Endothelial cell of umbilical vein (primary cell): ENCODE measurements around the gene UBASH3A. TPM values are rescaled to one million over a fixed set of nuclear protein-coding genes. Genes with fewer than 3 reads are reported as not detected.

Experiments
- BruUV-seq: library from RNA; stranded (reverse); fragments of 400-500 nt; replicated peaks from 2 replicates; lab custom pipeline; 2021; lab: Mats Ljungman, UMichigan
- CTCF ChIA-PET: fragments of 300-600, 350-600 bp; sonication (Branson Sonifier 250); formaldehyde crosslinking; loops from one replicate; lab custom pipeline; 2021; ENCODE audit warnings: antibody characterized with exemption, inconsistent platforms; lab: Charles Lee
- POLR2A ChIA-PET: fragments of 300-600, 350-600 bp; sonication (Branson Sonifier 250); formaldehyde crosslinking; loops from one replicate; lab custom pipeline; 2021; ENCODE audit warnings: antibody characterized with exemption, inconsistent platforms; lab: Charles Lee
- DNase-seq: peaks from one replicate; pipeline ENCODE4 v3.0.0-alpha.2; 2011; ENCODE audit warnings: low read depth, low spot score
- FAIRE-seq: peaks from 2 replicates; lab custom pipeline; 2011; peaks lifted over from hg19 to GRCh38; lab: Jason Lieb, UNC
- H2AFZ ChIP-seq: 2 replicates; pipeline ENCODE4 v1.6.0; 2012; ENCODE audit warnings: low read depth, low read length, control low read depth, inconsistent platforms
- H3K27ac ChIP-seq: 2 replicates; pipeline ENCODE4 v1.5.1; 2011; ENCODE audit warnings: low read depth, mild to moderate bottlenecking, control low read depth, low read length, moderate library complexity; ENCODE audit not compliant: insufficient read depth
- H3K27me3 ChIP-seq, 2 experiments: 2 replicates each; pipeline versions ENCODE4 v1.6.0 to v1.6.1; 2011; ENCODE audit warnings: low read length in 2 of 2, mixed read lengths in 1 of 2; ENCODE audit not compliant: control insufficient read depth in 2 of 2, insufficient read depth in 2 of 2
- H3K36me3 ChIP-seq, 2 experiments: 2 replicates in 1 of 2; 3 replicates in 1 of 2; pipeline ENCODE4 v1.5.1; 2011; ENCODE audit warnings: low read length in 2 of 2, mild to moderate bottlenecking in 1 of 2, moderate library complexity in 1 of 2; ENCODE audit not compliant: control insufficient read depth in 2 of 2, insufficient read depth in 2 of 2; ENCODE audit errors: extremely low read depth in 1 of 2
- H3K4me1 ChIP-seq: 3 replicates; pipeline ENCODE4 v1.5.1; 2011; ENCODE audit warnings: mild to moderate bottlenecking, low read length; ENCODE audit not compliant: control insufficient read depth, insufficient read depth; ENCODE audit errors: extremely low read depth
- H3K4me2 ChIP-seq: 2 replicates; pipeline ENCODE4 v1.6.1; 2011; ENCODE audit warnings: low read length, control low read depth, mixed read lengths; ENCODE audit not compliant: insufficient read depth
- H3K4me3 ChIP-seq, 3 experiments: fragments of 200-600 bp in 1 of 3; sonication (generic), shearing (Covaris generic) in 1 of 3; replicated peaks in 1 of 3; 2 replicates each; pipeline ENCODE4 v1.5.1; 2011 to 2016; ENCODE audit warnings: control low read depth in 3 of 3, low read length in 3 of 3, mild to moderate bottlenecking in 2 of 3, inconsistent platforms in 1 of 3, low read depth in 1 of 3, moderate library complexity in 1 of 3; ENCODE audit not compliant: insufficient read depth in 1 of 3
- H3K79me2 ChIP-seq: 2 replicates; pipeline ENCODE4 v1.6.0; 2012; ENCODE audit warnings: low read length, inconsistent platforms; ENCODE audit not compliant: control insufficient read depth, insufficient read depth
- H3K9ac ChIP-seq: replicated peaks from 2 replicates; pipeline ENCODE3; 2011; ENCODE audit warnings: low read length, control low read depth; ENCODE audit not compliant: insufficient read depth; ENCODE audit errors: extremely low read depth
- H3K9me1 ChIP-seq: replicated peaks from 3 replicates; pipeline ENCODE4 v1.6.0; 2011; ENCODE audit warnings: mild to moderate bottlenecking, low read length; ENCODE audit not compliant: control insufficient read depth, insufficient read depth; ENCODE audit errors: extremely low read depth
- H3K9me3 ChIP-seq: replicated peaks from 2 replicates; pipeline ENCODE4 v1.5.1; 2012; ENCODE audit warnings: low read length, inconsistent platforms; ENCODE audit not compliant: control insufficient read depth, insufficient read depth
- H4K20me1 ChIP-seq: replicated peaks from 2 replicates; pipeline ENCODE3; 2011; ENCODE audit warnings: mild to moderate bottlenecking, low read length; ENCODE audit not compliant: control insufficient read depth, insufficient read depth; ENCODE audit errors: extremely low read depth
- EZH2 ChIP-seq: IDR thresholded peaks from 2 replicates; pipeline ENCODE4 v1.6.1; 2012; ENCODE audit warnings: borderline replicate concordance, low read depth, mild to moderate bottlenecking, moderate library complexity, low read length, inconsistent platforms; ENCODE audit not compliant: severe bottlenecking
- FOS ChIP-seq: IDR thresholded peaks from 2 replicates; pipeline ENCODE4 v1.6.1; 2011; ENCODE audit warnings: mild to moderate bottlenecking, low read length, moderate library complexity, borderline replicate concordance; ENCODE audit not compliant: insufficient read depth
- GATA2 ChIP-seq: IDR thresholded peaks from 2 replicates; pipeline ENCODE4 v1.7.0; 2011; ENCODE audit warnings: low read depth, mild to moderate bottlenecking, moderate library complexity, mixed read lengths, low read length; ENCODE audit not compliant: insufficient read length, insufficient read depth
- JUN ChIP-seq: IDR thresholded peaks from 2 replicates; pipeline ENCODE4 v1.6.1; 2011; ENCODE audit warnings: borderline replicate concordance, low read depth; ENCODE audit not compliant: insufficient read length, insufficient read depth
- MYC ChIP-seq: IDR thresholded peaks from one replicate; pipeline ENCODE4 v1.6.1; 2011; ENCODE audit warnings: mild to moderate bottlenecking, low read depth, low read length
- POLR2A ChIP-seq: IDR thresholded peaks from 2 replicates; pipeline ENCODE4 v1.6.1; 2012; ENCODE audit warnings: low read depth, mild to moderate bottlenecking, control low read depth, low read length
- POLR2AphosphoS5 ChIP-seq: IDR thresholded peaks from 2 replicates; pipeline ENCODE4 v1.6.1; 2012; ENCODE audit warnings: low read depth, mild to moderate bottlenecking, control low read depth, low read length, moderate library complexity; ENCODE audit not compliant: insufficient read depth
- dilution Hi-C: fragments of 300-500 bp; cut with MboI; formaldehyde crosslinking; loops from one replicate; pipeline ENCODE4 v1.15.0; 2019; ENCODE audit warnings: low sequenced_read_pairs; ENCODE audit not compliant: extremely low pct_ligation_motif_present
- intact Hi-C: fragments of 100-400 bp; cut with micrococcal nuclease; formaldehyde crosslinking; loops from one replicate; pipeline ENCODE4 v1.10.0; 2022
- polyA plus RNA-seq, 4 experiments: library from polyadenylated mRNA; depleted of rRNA in 3 of 4; stranded (reverse) in 3 of 4; unstranded in 1 of 4; fragments of >200 nt; gene quantifications; 2 replicates each; pipeline versions ENCODE4 v1.2.1 to v1.2.3, GENCODE V29; 2011 to 2012; ENCODE audit warnings: missing spikeins in 1 of 4
- total RNA-seq: library from RNA; stranded (reverse); gene quantifications from 2 replicates; pipeline ENCODE4 v1.2.3, GENCODE V29; 2021
- TF ChIP-seq, protein P1 (sequence below): IDR thresholded peaks from 2 replicates; pipeline ENCODE4 v1.6.1; 2011; ENCODE audit not compliant: insufficient read depth, insufficient read length
- TF ChIP-seq, protein P2 (sequence below), 2 donors: IDR thresholded peaks; 1 replicate in 1 of 2; 2 replicates in 1 of 2; pipeline ENCODE4 v1.5.1; 2011; ENCODE audit warnings: low read length in 2 of 2, mild to moderate bottlenecking in 2 of 2, moderate library complexity in 2 of 2, control low read depth in 1 of 2, inconsistent platforms in 1 of 2, low read depth in 1 of 2; ENCODE audit not compliant: insufficient read depth in 1 of 2; ENCODE audit errors: extremely low read depth in 1 of 2

Gene UBASH3A
- total and polyA plus RNA-seq, 2 donors (not counting 3 experiments of a cell fraction or from before 2014, with no cell fraction given), result not detected

DNA sequence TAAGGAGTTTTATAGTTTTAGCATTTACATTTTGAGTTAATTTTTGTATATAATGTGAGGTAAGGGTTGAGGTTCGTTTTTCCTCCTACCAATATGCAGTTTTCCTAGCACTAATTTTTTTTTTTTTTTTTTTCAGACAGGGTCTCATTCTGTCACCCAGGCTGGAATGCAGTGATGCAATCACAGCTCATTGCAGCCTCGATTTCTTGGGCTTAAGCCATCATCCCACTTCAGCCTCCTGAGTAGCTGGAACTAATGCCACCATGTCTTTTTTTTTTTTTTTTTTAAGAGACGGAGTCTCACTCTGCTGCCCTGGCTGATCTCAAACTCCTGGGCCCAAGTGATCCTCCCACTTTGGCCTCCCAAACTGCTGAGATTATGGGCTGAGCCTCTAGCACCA is 2.5 kb upstream of the UBASH3A start:
- no peaks in the 10 kb centered on the region for H3K79me2 ChIP-seq
- H3K9me1 ChIP-seq, result no peaks in the 10 kb centered on the region
- dilution Hi-C loops, result no loop called here
- no peak for DNase-seq
- no peaks in the 10 kb centered on the region for H3K36me3 ChIP-seq
- H3K4me2 ChIP-seq, result no peak overlapping the region
- H3K4me1 ChIP-seq, result no peaks in the 10 kb centered on the region
- no peak overlapping the region for H2AFZ ChIP-seq
- intact Hi-C loops, result no loop called here
- no peak for FAIRE-seq
- H4K20me1 ChIP-seq, result no peaks in the 10 kb centered on the region
- no peak overlapping the region for H3K27ac ChIP-seq
- no peak overlapping the region for H3K9ac ChIP-seq
- TF ChIP-seq POLR2A (no peak), POLR2AphosphoS5 (no peak), EZH2 (no peak), JUN (no peak), MYC (no peak), GATA2 (no peak), FOS (no peak)
- TF ChIP-seq, protein P1, sequence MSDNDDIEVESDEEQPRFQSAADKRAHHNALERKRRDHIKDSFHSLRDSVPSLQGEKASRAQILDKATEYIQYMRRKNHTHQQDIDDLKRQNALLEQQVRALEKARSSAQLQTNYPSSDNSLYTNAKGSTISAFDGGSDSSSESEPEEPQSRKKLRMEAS, result no peak
- TF ChIP-seq, protein P2, sequence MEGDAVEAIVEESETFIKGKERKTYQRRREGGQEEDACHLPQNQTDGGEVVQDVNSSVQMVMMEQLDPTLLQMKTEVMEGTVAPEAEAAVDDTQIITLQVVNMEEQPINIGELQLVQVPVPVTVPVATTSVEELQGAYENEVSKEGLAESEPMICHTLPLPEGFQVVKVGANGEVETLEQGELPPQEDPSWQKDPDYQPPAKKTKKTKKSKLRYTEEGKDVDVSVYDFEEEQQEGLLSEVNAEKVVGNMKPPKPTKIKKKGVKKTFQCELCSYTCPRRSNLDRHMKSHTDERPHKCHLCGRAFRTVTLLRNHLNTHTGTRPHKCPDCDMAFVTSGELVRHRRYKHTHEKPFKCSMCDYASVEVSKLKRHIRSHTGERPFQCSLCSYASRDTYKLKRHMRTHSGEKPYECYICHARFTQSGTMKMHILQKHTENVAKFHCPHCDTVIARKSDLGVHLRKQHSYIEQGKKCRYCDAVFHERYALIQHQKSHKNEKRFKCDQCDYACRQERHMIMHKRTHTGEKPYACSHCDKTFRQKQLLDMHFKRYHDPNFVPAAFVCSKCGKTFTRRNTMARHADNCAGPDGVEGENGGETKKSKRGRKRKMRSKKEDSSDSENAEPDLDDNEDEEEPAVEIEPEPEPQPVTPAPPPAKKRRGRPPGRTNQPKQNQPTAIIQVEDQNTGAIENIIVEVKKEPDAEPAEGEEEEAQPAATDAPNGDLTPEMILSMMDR (IDR thresholded peaks at IDR 0.05; ENCODE audit: extremely low read depth in 1 of 2, insufficient read depth in 1 of 2, low read depth in 1 of 2, low read length in 2 of 2), result no peak
- peaks cover 0 to 5% of the 10 kb centered on the region in 2 experiments for H3K27me3 ChIP-seq
- no peaks in the 10 kb centered on the region for H3K9me3 ChIP-seq
- POLR2A ChIA-PET, result no interaction called here
- no TSS peak for BruUV-seq
- no peak overlapping the region for H3K4me3 ChIP-seq
- CTCF ChIA-PET, result no interaction called here
